K562 (cell line): ENCODE data around the gene IDS. TPM values are rescaled to one million over a fixed set of nuclear protein-coding genes. Genes with fewer than 3 reads are reported as not detected.

Experiments
- ARHGAP35 ChIP-seq: fragments of 450-650 bp; IDR thresholded peaks from 2 replicates; pipeline ENCODE4 v1.6.1; 2018; ENCODE audit not compliant: partially characterized antibody
- ARID1B ChIP-seq: fragments of 450-650 bp; IDR thresholded peaks from 2 replicates; pipeline ENCODE4 v1.6.1; 2016; ENCODE audit warnings: antibody characterized with exemption, mild to moderate bottlenecking, inconsistent platforms
- FOXA3 ChIP-seq, 2 experiments: fragments of 450-650 bp in 1 of 2; sonication (generic) in 1 of 2; formaldehyde crosslinking; IDR thresholded peaks in 1 of 2; conservative IDR thresholded peaks in 1 of 2; 2 replicates each; pipeline versions ENCODE4 v1.4.0 to v1.8.0; 2020 to 2022; ENCODE audit warnings: mild to moderate bottlenecking in 2 of 2, missing genetic modification reagents in 1 of 2
- HDAC8 ChIP-seq: fragments of 450-650 bp; IDR thresholded peaks from 2 replicates; pipeline ENCODE4 v1.6.1; 2016; ENCODE audit warnings: mild to moderate bottlenecking, missing genetic modification characterization, moderate library complexity, missing compliant biosample characterization
- NFIC ChIP-seq: fragments of 450-650 bp; IDR thresholded peaks from 2 replicates; pipeline ENCODE4 v1.6.1; 2017; ENCODE audit warnings: mild to moderate bottlenecking, inconsistent platforms
- PYGO2 ChIP-seq: fragments of 450-650 bp; IDR thresholded peaks from 2 replicates; pipeline ENCODE4 v1.6.1; 2016; ENCODE audit warnings: mild to moderate bottlenecking, missing genetic modification characterization, moderate library complexity, missing compliant biosample characterization
- RERE ChIP-seq: sonication (generic); formaldehyde crosslinking; IDR thresholded peaks from 2 replicates; pipeline ENCODE4 v1.8.0; 2023; ENCODE audit warnings: missing genetic modification reagents, mild to moderate bottlenecking, borderline replicate concordance
- RFX7 ChIP-seq: fragments of 250-450 bp; sonication (Bioruptor Pico); IDR thresholded peaks from 2 replicates; pipeline ENCODE4 v1.5.1; 2021; ENCODE audit warnings: mild to moderate bottlenecking
- SNRNP70 ChIP-seq: fragments of 200-400 bp; formaldehyde crosslinking; optimal IDR thresholded peaks from 2 replicates; pipeline ENCODE3; 2017; ENCODE audit warnings: low read depth, low read length
- XRCC5 ChIP-seq: fragments of 200-400 bp; formaldehyde crosslinking; IDR thresholded peaks from 2 replicates; pipeline ENCODE4 v1.6.1; 2017; ENCODE audit warnings: low read depth, mild to moderate bottlenecking, low read length
- YY1 ChIP-seq, 3 experiments: IDR thresholded peaks; 2 replicates each; pipeline ENCODE4 v1.6.1; 2011; ENCODE audit warnings: low read length in 2 of 3, mild to moderate bottlenecking in 2 of 3, moderate library complexity in 2 of 3, borderline replicate concordance in 1 of 3, control low read depth in 1 of 3, low read depth in 1 of 3; ENCODE audit not compliant: insufficient read depth in 3 of 3, insufficient replicate concordance in 2 of 3, control insufficient read depth in 1 of 3, insufficient read length in 1 of 3; ENCODE audit errors: extremely low read depth in 1 of 3
- ZC3H11A ChIP-seq: IDR thresholded peaks from 2 replicates; pipeline ENCODE4 v1.6.1; 2012; ENCODE audit warnings: low read depth, low read length, improper control_type of control experiment
- ZNF274 ChIP-seq: IDR thresholded peaks from 2 replicates; pipeline ENCODE4 v1.6.1; 2011; ENCODE audit warnings: low read depth, mild to moderate bottlenecking, low read length, moderate library complexity, borderline replicate concordance
- polyA plus RNA-seq, 8 experiments: library from polyadenylated mRNA; depleted of rRNA in 4 of 8; stranded (reverse) in 5 of 8; unstranded in 3 of 8; fragments of >200 nt; fragmentation: Nextera tagmentation in 2 of 8; fragmentation: Illumina TruSeq in 1 of 8; extraction: Ambion mirVana in 2 of 8; extraction: Trizol in 1 of 8; gene quantifications; 2 replicates each; pipeline versions ENCODE4 v1.2.1 to v1.2.3, GENCODE V29; 2011 to 2014; ENCODE audit warnings: inconsistent platforms in 1 of 8, missing spikeins in 1 of 8
- total RNA-seq, 7 experiments: library from RNA; depleted of rRNA in 6 of 7; stranded (reverse); fragments of >200 nt in 6 of 7; fragmentation: Illumina TruSeq in 2 of 7; extraction: Trizol in 2 of 7; gene quantifications; 2 replicates each; pipeline versions ENCODE4 v1.2.1 to v1.2.3, GENCODE V29; 2011 to 2021; ENCODE audit warnings: low replicate concordance in 1 of 7
- TF ChIP-seq, protein P1 (sequence below): fragments of 450-650 bp; IDR thresholded peaks from 2 replicates; pipeline ENCODE4 v1.6.1; 2017; ENCODE audit warnings: antibody characterized with exemption, mild to moderate bottlenecking

IDS gene
- total and polyA plus RNA-seq, 9 of the 15 experiments (the other 6 are each of a cell fraction or from before 2014, with no cell fraction given), result 2.0 to 18.6 (median 8.6) TPM

DNA sequence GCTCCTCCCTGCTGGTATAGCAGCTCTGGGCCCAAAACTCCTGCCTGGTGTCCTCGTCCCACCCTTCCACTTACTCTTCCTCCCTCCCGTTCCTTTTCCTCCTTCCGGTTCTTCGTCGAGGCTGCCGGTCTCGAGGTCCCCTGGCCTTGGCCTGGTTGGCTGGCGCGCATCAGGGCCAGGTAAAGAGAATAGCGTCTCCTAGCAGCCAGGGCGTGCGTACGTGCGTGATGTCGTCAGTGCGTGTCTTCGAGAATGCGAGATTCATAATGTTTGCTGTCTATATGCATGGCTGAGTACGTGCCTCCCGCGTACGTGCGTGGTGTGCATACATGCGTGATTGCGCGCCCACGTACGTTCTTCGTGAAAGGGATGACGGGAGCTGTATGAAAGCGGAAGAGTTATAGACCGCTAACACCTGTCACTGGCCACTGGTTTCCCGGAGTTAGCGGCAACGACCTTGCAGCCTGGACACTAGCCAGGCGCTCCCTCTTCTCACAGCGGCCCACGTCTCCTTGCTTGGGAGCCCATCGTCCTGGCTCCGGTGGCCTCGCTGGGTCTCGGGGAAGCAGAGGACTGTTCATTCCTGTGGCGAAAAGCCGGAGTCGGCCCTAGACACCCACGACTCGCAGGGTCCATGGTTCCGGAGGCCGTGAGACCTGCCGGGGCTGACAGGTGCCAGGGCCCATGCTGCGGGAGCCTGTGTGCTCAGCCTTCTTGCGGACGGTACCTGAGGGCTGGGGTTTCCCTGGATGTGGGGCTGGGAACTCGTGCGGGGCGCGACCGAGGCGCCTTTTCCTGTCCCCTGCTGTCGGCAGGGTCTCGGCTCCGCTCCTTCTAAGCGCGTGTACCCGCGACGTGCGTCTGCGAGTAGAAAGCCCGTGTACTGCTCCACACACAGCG, 35.8 kb upstream of the IDS start, which contains the start of gene EOLA1 (continued):
- no peak for TF ChIP-seq RERE
- TF ChIP-seq YY1 (IDR thresholded peaks at IDR 0.05; ENCODE audit: borderline replicate concordance in 1 of 3, control insufficient read depth in 1 of 3, extremely low read depth in 1 of 3, insufficient read depth in 3 of 3, insufficient read length in 1 of 3, insufficient replicate concordance in 2 of 3, low read depth in 1 of 3, low read length in 2 of 3), result peak in 1 of 3 experiments; percentile 13
- no peak for TF ChIP-seq PYGO2 (tag)
- TF ChIP-seq ZNF274, result no peak
- no peak for TF ChIP-seq RFX7 (CRISPR knock-in tag)
- no peak for TF ChIP-seq ARID1B
- TF ChIP-seq, protein P1, sequence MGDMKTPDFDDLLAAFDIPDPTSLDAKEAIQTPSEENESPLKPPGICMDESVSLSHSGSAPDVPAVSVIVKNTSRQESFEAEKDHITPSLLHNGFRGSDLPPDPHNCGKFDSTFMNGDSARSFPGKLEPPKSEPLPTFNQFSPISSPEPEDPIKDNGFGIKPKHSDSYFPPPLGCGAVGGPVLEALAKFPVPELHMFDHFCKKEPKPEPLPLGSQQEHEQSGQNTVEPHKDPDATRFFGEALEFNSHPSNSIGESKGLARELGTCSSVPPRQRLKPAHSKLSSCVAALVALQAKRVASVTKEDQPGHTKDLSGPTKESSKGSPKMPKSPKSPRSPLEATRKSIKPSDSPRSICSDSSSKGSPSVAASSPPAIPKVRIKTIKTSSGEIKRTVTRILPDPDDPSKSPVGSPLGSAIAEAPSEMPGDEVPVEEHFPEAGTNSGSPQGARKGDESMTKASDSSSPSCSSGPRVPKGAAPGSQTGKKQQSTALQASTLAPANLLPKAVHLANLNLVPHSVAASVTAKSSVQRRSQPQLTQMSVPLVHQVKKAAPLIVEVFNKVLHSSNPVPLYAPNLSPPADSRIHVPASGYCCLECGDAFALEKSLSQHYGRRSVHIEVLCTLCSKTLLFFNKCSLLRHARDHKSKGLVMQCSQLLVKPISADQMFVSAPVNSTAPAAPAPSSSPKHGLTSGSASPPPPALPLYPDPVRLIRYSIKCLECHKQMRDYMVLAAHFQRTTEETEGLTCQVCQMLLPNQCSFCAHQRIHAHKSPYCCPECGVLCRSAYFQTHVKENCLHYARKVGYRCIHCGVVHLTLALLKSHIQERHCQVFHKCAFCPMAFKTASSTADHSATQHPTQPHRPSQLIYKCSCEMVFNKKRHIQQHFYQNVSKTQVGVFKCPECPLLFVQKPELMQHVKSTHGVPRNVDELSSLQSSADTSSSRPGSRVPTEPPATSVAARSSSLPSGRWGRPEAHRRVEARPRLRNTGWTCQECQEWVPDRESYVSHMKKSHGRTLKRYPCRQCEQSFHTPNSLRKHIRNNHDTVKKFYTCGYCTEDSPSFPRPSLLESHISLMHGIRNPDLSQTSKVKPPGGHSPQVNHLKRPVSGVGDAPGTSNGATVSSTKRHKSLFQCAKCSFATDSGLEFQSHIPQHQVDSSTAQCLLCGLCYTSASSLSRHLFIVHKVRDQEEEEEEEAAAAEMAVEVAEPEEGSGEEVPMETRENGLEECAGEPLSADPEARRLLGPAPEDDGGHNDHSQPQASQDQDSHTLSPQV, result no peak
- TF ChIP-seq SNRNP70, result no peak
- TF ChIP-seq HDAC8 (tag), result no peak
- no peak for TF ChIP-seq ARHGAP35
- no peak for TF ChIP-seq ZC3H11A
- TF ChIP-seq FOXA3 (CRISPR knock-in tag; conservative IDR thresholded peaks at IDR 0.05 in 1 of 2, IDR thresholded peaks at IDR 0.05 in 1 of 2), result no peak
- TF ChIP-seq XRCC5, result no peak
- peak; percentile 77 for TF ChIP-seq NFIC
